Subcutaneous abdominal adipose tissue (tissue), 5 donors: Measurements from ENCODE around the gene PRCC.

ENCODE experiments used
- H3K27ac ChIP-seq: one replicate; pipeline ENCODE4 v1.7.0; 2013; ENCODE audit warnings: low read depth, mild to moderate bottlenecking, inconsistent platforms, low read length, moderate library complexity
- H3K27me3 ChIP-seq, 5 donors: one replicate each; pipeline ENCODE4 v1.7.0; 2013; ENCODE audit warnings: low read length in 5 of 5, inconsistent platforms in 1 of 5; ENCODE audit not compliant: control insufficient read depth in 5 of 5, insufficient read depth in 4 of 5
- H3K36me3 ChIP-seq, 5 donors: one replicate each; pipeline ENCODE4 v1.7.0; 2013; ENCODE audit warnings: low read length in 5 of 5; ENCODE audit not compliant: control insufficient read depth in 5 of 5, insufficient read depth in 5 of 5
- H3K4me1 ChIP-seq, 5 donors: one replicate each; pipeline ENCODE4 v1.7.0; 2013; ENCODE audit warnings: low read length in 5 of 5, mild to moderate bottlenecking in 3 of 5, moderate library complexity in 1 of 5; ENCODE audit not compliant: control insufficient read depth in 5 of 5, insufficient read depth in 5 of 5
- H3K4me3 ChIP-seq, 5 donors: one replicate each; pipeline ENCODE4 v1.7.0; 2013; ENCODE audit warnings: low read length in 5 of 5, low read depth in 1 of 5
- H3K9ac ChIP-seq, 5 donors: one replicate each; pipeline ENCODE4 v1.7.0; 2013; ENCODE audit warnings: low read length in 5 of 5, mild to moderate bottlenecking in 4 of 5, moderate library complexity in 3 of 5
- H3K9me3 ChIP-seq, 5 donors: one replicate each; pipeline ENCODE4 v1.7.0; 2013; ENCODE audit warnings: low read length in 5 of 5; ENCODE audit not compliant: control insufficient read depth in 5 of 5
- donor health status: healthy.
- donor health status: healthy.
- donor health status: healthy.
- donor health status: healthy.
- donor health status: healthy.

PRCC gene

DNA sequence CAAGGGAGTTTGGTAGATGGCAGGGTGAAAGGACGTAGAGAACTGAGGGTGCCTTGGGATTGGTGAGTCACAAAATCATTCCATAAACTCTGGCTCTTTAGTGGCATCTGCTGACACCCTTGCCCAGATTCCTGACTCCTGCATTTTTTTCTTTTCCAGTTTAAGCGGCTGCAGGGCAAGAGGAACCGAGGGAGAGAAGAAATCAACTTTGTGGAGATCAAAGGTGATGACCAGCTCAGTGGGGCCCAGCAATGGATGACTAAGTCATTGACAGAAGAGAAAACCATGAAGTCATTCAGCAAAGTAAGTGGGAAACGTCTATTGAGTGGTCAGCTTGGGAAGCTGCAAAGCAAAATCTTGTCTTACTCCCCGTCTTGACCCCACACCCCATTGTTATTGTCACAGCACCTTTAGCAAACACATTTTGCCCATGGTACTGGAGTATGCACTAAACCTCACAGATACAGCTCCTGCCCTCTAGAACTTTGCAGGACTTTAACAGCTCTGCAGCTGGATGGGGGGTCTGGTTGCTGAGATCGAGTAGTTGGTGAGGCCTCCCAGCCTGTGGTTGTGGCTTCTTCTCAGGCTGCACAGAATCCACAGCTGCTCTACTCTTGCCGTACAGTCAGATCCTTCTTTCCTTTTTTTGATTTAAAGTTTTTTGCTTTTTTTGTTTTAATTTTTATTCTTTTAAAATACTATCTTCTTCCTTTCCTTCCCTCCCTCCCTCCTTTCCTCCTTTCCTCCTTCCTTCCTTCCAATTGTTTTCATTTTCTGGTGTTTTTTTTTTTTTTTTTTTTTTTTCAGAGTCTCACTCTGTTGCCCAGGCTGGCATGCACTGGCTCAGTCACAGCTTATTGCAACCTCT is 27.4 kb downstream of the PRCC start:
- no peak overlapping the region for H3K27ac ChIP-seq
- H3K9me3 ChIP-seq: no peaks in the 10 kb centered on the region
- no peak overlapping the region for H3K9ac ChIP-seq
- no peaks in the 10 kb centered on the region for H3K4me1 ChIP-seq
- H3K27me3 ChIP-seq: no peaks in the 10 kb centered on the region
- H3K4me3 ChIP-seq: no peak overlapping the region
- peaks cover 37 to 88% (median 79%) of the 10 kb centered on the region in 5 donors for H3K36me3 ChIP-seq

DNA sequence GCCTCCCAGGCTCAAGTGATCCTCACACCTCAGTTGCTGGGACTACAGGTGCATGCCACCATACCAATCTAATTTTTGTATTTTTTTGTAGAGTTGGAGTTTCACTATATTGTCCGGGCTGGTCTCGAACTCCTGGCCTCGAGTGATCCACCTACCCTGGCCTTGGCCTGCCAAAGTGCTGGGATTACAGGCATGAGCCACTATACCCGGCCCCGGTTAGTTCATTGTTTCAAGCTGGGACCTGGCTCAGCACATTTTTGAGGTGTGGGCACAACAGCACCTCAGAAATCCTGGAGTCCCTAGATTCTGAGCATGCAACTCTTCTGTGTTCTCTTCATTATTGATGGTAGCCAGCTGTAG is 28.0 kb downstream of the PRCC start:
- H3K27me3 ChIP-seq: no peaks in the 10 kb centered on the region
- H3K9ac ChIP-seq: no peak overlapping the region
- H3K4me1 ChIP-seq: no peaks in the 10 kb centered on the region
- H3K36me3 ChIP-seq: peaks cover 37 to 93% (median 85%) of the 10 kb centered on the region in 5 donors
- H3K4me3 ChIP-seq: no peak overlapping the region
- H3K9me3 ChIP-seq: no peaks in the 10 kb centered on the region
- no peak overlapping the region for H3K27ac ChIP-seq

DNA sequence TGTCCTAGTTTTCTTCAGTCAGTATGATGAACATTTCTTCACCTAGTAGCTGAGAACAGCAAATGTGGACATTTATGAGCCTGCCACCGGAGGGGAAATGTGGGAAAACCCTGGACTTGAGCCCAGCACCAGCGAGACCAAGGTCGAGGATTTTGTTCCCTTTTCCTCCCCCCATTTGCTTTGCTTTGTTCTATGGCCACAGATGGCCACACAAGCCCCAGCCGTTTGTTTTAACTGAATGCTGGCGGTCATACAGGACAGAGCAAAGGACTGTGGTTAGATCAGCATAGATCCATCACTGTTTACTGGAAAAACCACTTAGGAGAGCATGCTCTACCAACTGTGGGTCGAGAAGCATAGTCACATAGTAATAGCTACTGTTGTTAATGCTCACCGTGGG is 28.5 kb downstream of the PRCC start:
- Histone ChIP-seq H3K9ac (no peak overlapping the region), H3K27me3 (no peaks in the 10 kb centered on the region), H3K4me1 (peaks cover 0 to 3% (median 0%) of the 10 kb centered on the region in 5 donors), H3K4me3 (no peak overlapping the region), H3K36me3 (peaks cover 39 to 96% (median 89%) of the 10 kb centered on the region in 5 donors), H3K27ac (no peak overlapping the region), H3K9me3 (no peaks in the 10 kb centered on the region)

DNA sequence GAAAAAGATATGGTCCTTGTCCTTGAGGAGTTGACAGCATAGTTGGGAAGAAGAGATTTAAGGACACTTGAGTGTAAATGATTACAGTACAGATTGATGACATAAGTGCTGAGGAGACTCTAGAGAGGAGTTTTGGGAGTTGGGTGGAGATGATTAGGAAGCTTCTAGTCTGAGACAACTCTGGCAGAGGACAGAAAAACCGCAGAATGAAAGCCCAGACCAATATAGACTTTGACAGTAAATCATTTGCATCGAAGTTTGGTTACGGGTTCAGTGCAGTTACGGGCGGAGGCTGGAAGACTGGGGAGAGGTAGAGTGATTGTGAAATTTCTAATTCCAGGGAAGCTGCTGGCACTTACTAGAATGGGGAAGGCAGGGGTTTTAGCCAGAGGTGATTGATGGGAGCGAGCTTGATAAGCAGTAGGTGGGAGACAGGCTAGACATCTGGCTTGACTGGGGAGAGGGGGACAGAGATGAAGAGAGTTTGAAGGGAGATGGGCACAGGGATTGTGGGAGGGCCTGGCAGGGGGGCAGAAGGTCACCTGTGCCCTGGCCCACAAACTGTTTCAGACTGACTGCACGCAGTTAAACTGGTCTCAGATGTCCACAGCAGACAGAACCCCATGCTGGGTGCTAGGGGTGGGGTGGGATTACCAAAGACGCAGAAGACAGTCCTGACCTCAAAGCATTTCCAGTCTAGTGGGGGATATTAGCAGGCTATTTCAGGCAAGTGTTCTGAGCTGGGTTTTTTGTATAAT is 29.2 kb downstream of the PRCC start:
- no peak overlapping the region for H3K9ac ChIP-seq
- H3K36me3 ChIP-seq: peaks cover 37 to 96% (median 89%) of the 10 kb centered on the region in 5 donors
- H3K27me3 ChIP-seq: no peaks in the 10 kb centered on the region
- H3K9me3 ChIP-seq: no peaks in the 10 kb centered on the region
- no peak overlapping the region for H3K27ac ChIP-seq
- H3K4me3 ChIP-seq: no peak overlapping the region
- H3K4me1 ChIP-seq: peaks cover 0 to 10% (median 7%) of the 10 kb centered on the region in 5 donors

DNA sequence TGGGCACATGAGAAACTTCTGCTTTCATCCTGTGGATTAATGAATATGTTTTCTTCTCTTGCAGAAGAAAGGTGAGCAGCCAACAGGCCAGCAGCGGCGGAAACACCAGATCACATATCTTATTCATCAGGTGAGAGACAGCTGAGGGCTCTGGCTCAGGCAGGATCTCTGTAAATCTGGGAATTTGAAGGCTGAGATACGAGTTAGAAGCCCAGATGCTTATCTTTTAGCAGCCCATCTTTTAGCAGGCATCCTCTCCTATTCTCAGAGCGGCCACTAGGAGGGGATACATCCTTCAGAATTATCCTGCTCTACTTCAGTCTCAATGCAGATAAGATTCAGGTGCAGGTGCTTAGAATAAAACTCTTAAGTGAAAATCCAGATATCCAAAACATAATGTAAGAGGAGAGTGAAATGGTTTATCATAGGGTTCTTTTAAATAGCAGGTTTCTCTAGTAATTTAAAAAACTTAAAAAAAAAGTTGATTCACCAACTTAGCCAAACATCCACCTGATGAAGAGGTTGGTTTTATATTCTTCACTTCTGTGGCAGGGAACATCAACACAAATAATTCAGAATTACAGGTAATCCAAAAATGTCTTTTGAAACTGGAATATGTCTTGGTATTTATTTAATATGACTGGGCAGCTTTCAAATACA is 30.0 kb downstream of the PRCC start:
- Histone ChIP-seq H3K9me3 (no peaks in the 10 kb centered on the region), H3K27me3 (no peaks in the 10 kb centered on the region), H3K9ac (no peak overlapping the region), H3K27ac (no peak overlapping the region), H3K36me3 (peaks cover 34 to 92% (median 85%) of the 10 kb centered on the region in 5 donors), H3K4me1 (peaks cover 0 to 15% (median 12%) of the 10 kb centered on the region in 5 donors), H3K4me3 (no peak overlapping the region)

DNA sequence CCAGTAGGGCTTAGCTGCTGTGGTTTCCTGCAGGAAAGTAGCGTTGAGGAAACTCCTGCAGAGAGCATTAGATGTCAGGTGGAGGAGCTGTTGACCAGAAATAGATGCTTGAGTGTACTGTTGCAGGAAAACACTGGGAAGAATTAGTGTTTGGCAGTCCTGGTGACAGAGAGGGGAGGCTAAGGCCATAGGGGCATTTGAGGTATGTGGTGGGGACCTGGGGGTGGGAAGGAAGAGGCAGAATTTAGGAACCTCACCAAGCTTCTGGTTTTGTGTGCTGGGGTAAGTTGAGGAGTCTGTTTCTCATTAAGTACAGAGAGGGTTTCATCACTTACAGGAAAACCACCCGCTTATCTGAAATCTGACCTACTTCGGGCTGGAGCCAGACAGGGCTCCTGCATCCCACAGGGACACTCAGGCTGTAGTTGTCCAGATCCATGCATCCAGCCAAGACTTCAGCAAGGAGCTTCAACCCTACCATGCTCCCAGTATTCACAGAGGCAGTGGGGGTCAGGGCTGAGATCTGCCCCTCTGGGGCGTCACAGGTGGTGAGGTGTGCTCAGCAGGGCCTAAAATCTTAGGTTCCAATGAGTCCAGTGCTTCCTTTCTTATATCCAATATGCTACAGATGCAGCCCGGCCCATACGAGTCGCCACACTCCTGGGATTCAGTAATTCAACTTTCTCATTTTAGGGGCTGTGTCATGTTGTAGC is 34.2 kb downstream of the PRCC start:
- peak overlapping the region in 1 of 5 donors; percentile 10 for H3K9ac ChIP-seq
- H3K27me3 ChIP-seq: no peaks in the 10 kb centered on the region
- H3K27ac ChIP-seq: no peak overlapping the region
- peaks cover 14 to 50% (median 45%) of the 10 kb centered on the region in 5 donors for H3K36me3 ChIP-seq
- H3K4me3 ChIP-seq: no peak overlapping the region
- peaks cover 9 to 45% (median 33%) of the 10 kb centered on the region in 5 donors for H3K4me1 ChIP-seq
- H3K9me3 ChIP-seq: no peaks in the 10 kb centered on the region

DNA sequence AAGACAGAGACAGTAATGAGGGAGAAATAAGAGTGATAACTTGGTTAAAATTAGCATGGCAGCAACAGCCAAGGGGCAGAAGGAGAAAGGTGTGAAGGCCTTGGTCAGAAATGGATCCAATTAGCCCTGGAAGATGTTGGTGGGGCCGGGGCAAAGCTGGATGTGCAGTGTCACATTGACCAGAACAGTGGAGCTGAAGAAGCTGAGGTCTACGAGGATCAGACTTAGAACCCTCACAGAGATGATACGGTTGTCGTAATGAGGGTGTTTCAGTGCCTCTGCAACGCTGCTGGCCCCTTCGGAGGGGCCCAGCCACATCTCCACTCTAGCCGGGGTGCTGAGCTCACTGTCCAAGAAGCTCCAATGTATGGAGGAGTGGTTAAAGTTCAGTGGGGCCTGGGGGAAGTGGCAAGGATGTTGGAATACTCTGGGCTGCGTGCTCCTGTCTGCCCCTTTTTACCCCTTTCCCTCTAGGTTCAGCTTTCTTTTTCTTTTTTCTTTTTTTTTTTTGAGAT is 35.1 kb downstream of the PRCC start:
- peaks cover 14 to 42% (median 36%) of the 10 kb centered on the region in 5 donors for H3K36me3 ChIP-seq
- peaks cover 9 to 48% (median 38%) of the 10 kb centered on the region in 5 donors for H3K4me1 ChIP-seq

DNA sequence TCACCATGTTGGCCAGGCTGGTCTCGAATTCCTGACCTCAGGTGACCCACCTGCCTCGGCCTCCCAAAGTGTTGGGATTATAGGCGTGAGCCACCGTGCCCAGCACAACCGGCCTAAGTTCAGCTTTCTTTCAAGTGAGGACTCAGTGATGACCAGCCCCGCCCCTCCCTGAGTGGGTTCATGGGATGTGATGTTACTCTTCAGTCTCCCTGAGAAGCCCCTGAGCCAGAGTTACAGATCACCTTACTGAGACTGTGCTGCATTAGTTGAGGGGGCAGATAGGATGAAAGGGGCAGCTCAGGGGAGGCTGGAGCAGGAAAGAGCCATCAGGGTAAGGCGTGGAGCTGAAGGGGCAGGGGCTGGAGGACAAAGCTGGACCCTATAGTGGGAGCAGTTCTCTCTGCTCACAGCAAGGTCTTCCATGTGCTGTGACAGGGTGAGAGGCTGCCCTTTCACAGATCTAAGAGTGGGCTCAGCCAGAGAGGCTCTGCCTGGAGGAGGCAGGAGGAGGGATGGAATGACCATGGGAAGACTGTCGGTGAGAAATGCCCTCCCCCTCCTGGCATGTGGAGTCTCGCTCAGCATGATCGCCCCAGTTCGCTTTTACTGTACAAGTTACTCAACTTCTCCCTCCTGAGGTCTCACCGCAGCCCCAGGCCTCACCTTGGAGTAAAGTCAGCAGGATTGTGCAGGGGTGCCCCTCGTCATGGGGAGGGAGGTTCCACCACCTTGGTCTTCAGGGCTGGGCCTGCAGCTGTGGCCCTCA is 35.9 kb downstream of the PRCC start:
- Histone ChIP-seq H3K36me3 (peaks cover 12 to 34% (median 28%) of the 10 kb centered on the region in 5 donors), H3K27ac (no peak overlapping the region), H3K9ac (no peak overlapping the region), H3K4me1 (peaks cover 9 to 48% (median 38%) of the 10 kb centered on the region in 5 donors), H3K27me3 (no peaks in the 10 kb centered on the region), H3K9me3 (no peaks in the 10 kb centered on the region), H3K4me3 (no peak overlapping the region)

More for the DNA sequence above, 35.1 kb downstream of the PRCC start:
- Histone ChIP-seq H3K9me3 (no peaks in the 10 kb centered on the region), H3K27me3 (no peaks in the 10 kb centered on the region), H3K4me3 (no peak overlapping the region), H3K9ac (no peak overlapping the region), H3K27ac (no peak overlapping the region)

DNA sequence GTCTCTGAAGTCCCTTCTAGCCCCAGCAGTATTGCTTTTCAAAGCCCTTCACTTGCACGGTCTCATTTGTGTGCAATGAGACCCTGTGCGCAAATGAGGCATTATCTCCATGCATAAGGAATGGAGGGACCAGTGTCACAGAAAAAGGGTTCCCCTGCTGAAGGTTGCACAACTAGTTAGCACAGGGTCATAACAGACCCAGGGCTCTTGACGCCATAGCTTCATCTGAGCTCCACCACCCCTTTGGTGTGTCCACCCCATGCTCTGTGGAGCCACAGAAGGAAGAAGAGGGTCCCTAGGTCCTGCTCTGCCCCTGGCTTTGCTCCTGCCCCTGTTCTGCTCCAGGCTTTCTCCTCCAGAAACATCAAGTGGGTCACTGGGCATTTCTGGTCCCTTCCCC is 36.7 kb downstream of the PRCC start:
- Histone ChIP-seq H3K27ac (no peak overlapping the region), H3K36me3 (peaks cover 8 to 28% (median 23%) of the 10 kb centered on the region in 5 donors), H3K9ac (no peak overlapping the region), H3K27me3 (no peaks in the 10 kb centered on the region), H3K9me3 (no peaks in the 10 kb centered on the region), H3K4me3 (no peak overlapping the region), H3K4me1 (peaks cover 9 to 48% (median 38%) of the 10 kb centered on the region in 5 donors)
